ENCODE measurements around the gene FBXO46. TPM values are rescaled to one million over a fixed set of nuclear protein-coding genes. Genes with fewer than 3 reads are reported as not detected.
A peak's percentile ranks its signal among the peaks of the same experiment; 100 is the strongest.

The FBXO46 gene
- total and polyA plus RNA-seq, 10 of the 15 experiments (the other 5 are each of a cell fraction or from before 2014, with no cell fraction given): 2.5 to 61.5 (median 13.7) TPM

- TF ChIP-seq RELB (IDR thresholded peaks at IDR 0.05; ENCODE audit: low read depth) (0 out of 2 replicates have a peak, but pooled peaks have one; percentile 24), HSF1 (IDR thresholded peaks at IDR 0.05; ENCODE audit: low read depth, low read length) (no peak), NFIC (IDR thresholded peaks at IDR 0.05; ENCODE audit: low read depth, low read length) (no peak), HDGF (IDR thresholded peaks at IDR 0.05) (no peak), EZH2 (IDR thresholded peaks at IDR 0.05; ENCODE audit: borderline replicate concordance, control insufficient read depth, low read depth, low read length) (no peak), WRNIP1 (IDR thresholded peaks at IDR 0.05; ENCODE audit: borderline replicate concordance, low read depth, low read length) (no peak), USF1 (IDR thresholded peaks at IDR 0.05; ENCODE audit: borderline replicate concordance, extremely low read length, insufficient read depth, low read depth, low read length) (no peak), CBX3 (IDR thresholded peaks at IDR 0.05; ENCODE audit: borderline replicate concordance, low read depth) (no peak), KAT2A (conservative IDR thresholded peaks at IDR 0.05; ENCODE audit: control insufficient read depth, low read depth, low read length) (no peak), REST (IDR thresholded peaks at IDR 0.05; ENCODE audit: low read depth, low read length) (no peak), SMARCA5 (IDR thresholded peaks at IDR 0.05) (0 out of 2 replicates have a peak, but pooled peaks have one; percentile 5), PBX3 (IDR thresholded peaks at IDR 0.05; ENCODE audit: insufficient replicate concordance, low read depth, low read length) (no peak), PAX8 (IDR thresholded peaks at IDR 0.05) (no peak), IKZF2 (IDR thresholded peaks at IDR 0.05) (0 out of 4 replicates have a peak, but pooled peaks of 1 of the 2 experiments have one; percentile 26)
These were observed 39.1 kb upstream of the FBXO46 start (continued) for GRCh38 chr19:45769821-45770191.
